DND-41 (cell line): ENCODE measurements around the gene CCR6.

ENCODE experiments used
- ATAC-seq: fragments of 200-7000 bp; cut with Tn5 transposase; 3 replicates; pipeline ENCODE4 v1.9.1; 2021; ENCODE audit warnings: low read depth; ENCODE audit not compliant: insufficient read depth
- DNase-seq: peaks from one replicate; pipeline ENCODE4 v3.0.0-alpha.2; 2020
- H2AFZ ChIP-seq: 2 replicates; pipeline ENCODE4 v1.6.0; 2012; ENCODE audit warnings: low read depth, low read length
- H3K27ac ChIP-seq: 2 replicates; pipeline ENCODE4 v1.5.1; 2012; ENCODE audit warnings: low read length, inconsistent platforms
- H3K27me3 ChIP-seq: fragments of 200-600 bp; sonication (generic); 2 replicates; pipeline ENCODE4 v1.6.0; 2012; ENCODE audit warnings: low read length, mild to moderate bottlenecking, inconsistent platforms; ENCODE audit not compliant: insufficient read depth, poor library complexity
- H3K36me3 ChIP-seq: 2 replicates; pipeline ENCODE4 v1.5.1; 2012; ENCODE audit warnings: low read length, inconsistent platforms; ENCODE audit not compliant: insufficient read depth
- H3K4me1 ChIP-seq: 2 replicates; pipeline ENCODE4 v1.5.1; 2012; ENCODE audit warnings: mild to moderate bottlenecking, low read length; ENCODE audit not compliant: insufficient read depth
- H3K4me2 ChIP-seq: 2 replicates; pipeline ENCODE4 v1.6.0; 2012; ENCODE audit warnings: mild to moderate bottlenecking, moderate library complexity, low read length, inconsistent platforms; ENCODE audit not compliant: insufficient read depth
- H3K4me3 ChIP-seq, 2 experiments: fragments of 200-600 bp in 1 of 2; shearing (Covaris generic) in 1 of 2; 2 replicates each; pipeline ENCODE4 v1.5.1; 2012 to 2016; ENCODE audit warnings: inconsistent platforms in 2 of 2, low read length in 2 of 2, mild to moderate bottlenecking in 2 of 2, low read depth in 1 of 2, moderate library complexity in 1 of 2
- H3K79me2 ChIP-seq: 2 replicates; pipeline ENCODE4 v1.6.0; 2012; ENCODE audit warnings: low read length, inconsistent platforms; ENCODE audit not compliant: insufficient read depth
- H3K9ac ChIP-seq: 2 replicates; pipeline ENCODE4 v1.6.0; 2012; ENCODE audit warnings: low read depth, mild to moderate bottlenecking, inconsistent platforms, low read length, moderate library complexity
- H3K9me3 ChIP-seq: 2 replicates; pipeline ENCODE4 v1.5.1; 2012; ENCODE audit warnings: low read length, moderate library complexity, mild to moderate bottlenecking, inconsistent platforms; ENCODE audit not compliant: insufficient read depth, severe bottlenecking
- H4K20me1 ChIP-seq: 2 replicates; pipeline ENCODE4 v1.6.0; 2012; ENCODE audit warnings: low read length; ENCODE audit not compliant: insufficient read depth
- EZH2 ChIP-seq: IDR thresholded peaks from 3 replicates; pipeline ENCODE4 v1.6.1; 2012; ENCODE audit warnings: borderline replicate concordance, low read depth, mild to moderate bottlenecking, moderate library complexity, low read length, inconsistent platforms; ENCODE audit not compliant: severe bottlenecking
- TF ChIP-seq, protein P1 (sequence below): IDR thresholded peaks from 2 replicates; pipeline ENCODE4 v1.5.1; 2012; ENCODE audit warnings: borderline replicate concordance, low read length, moderate library complexity, mild to moderate bottlenecking; ENCODE audit not compliant: poor library complexity, severe bottlenecking; ENCODE audit errors: extremely low read depth

Gene CCR6

DNA sequence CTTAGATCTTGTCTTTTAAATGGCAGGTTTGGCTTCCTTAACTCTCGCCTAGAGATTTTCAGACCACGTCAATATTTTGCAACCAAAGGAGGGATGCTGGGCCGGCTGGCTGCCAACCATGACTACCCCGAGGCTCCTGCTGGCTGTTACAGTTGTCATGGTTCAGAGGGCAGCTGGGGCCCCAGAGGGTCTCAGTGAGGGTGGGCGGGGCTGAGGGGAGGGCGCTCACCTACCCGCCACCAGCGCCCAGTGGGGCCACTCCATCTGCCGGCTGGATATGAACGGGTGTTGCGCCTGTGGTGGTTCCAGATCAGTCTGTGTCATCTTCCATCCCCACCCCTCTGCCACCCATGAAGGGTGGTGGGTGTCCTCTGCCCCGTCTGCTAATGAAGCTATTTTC lies 22.6 kb downstream of the CCR6 start:
- H3K4me1 ChIP-seq, result no peaks in the 10 kb centered on the region
- H4K20me1 ChIP-seq, result no peaks in the 10 kb centered on the region
- ATAC-seq, result no peak
- H2AFZ ChIP-seq, result no peak overlapping the region
- H3K4me3 ChIP-seq, result no peak overlapping the region
- no peak overlapping the region for H3K27ac ChIP-seq
- H3K27me3 ChIP-seq, result no peaks in the 10 kb centered on the region
- TF ChIP-seq, protein P1, sequence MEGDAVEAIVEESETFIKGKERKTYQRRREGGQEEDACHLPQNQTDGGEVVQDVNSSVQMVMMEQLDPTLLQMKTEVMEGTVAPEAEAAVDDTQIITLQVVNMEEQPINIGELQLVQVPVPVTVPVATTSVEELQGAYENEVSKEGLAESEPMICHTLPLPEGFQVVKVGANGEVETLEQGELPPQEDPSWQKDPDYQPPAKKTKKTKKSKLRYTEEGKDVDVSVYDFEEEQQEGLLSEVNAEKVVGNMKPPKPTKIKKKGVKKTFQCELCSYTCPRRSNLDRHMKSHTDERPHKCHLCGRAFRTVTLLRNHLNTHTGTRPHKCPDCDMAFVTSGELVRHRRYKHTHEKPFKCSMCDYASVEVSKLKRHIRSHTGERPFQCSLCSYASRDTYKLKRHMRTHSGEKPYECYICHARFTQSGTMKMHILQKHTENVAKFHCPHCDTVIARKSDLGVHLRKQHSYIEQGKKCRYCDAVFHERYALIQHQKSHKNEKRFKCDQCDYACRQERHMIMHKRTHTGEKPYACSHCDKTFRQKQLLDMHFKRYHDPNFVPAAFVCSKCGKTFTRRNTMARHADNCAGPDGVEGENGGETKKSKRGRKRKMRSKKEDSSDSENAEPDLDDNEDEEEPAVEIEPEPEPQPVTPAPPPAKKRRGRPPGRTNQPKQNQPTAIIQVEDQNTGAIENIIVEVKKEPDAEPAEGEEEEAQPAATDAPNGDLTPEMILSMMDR, result no peak
- no peak for TF ChIP-seq EZH2
- H3K4me2 ChIP-seq, result no peak overlapping the region
- no peaks in the 10 kb centered on the region for H3K79me2 ChIP-seq
- DNase-seq, result no peak
- no peaks in the 10 kb centered on the region for H3K9me3 ChIP-seq
- no peak overlapping the region for H3K9ac ChIP-seq
- H3K36me3 ChIP-seq, result no peaks in the 10 kb centered on the region

DNA sequence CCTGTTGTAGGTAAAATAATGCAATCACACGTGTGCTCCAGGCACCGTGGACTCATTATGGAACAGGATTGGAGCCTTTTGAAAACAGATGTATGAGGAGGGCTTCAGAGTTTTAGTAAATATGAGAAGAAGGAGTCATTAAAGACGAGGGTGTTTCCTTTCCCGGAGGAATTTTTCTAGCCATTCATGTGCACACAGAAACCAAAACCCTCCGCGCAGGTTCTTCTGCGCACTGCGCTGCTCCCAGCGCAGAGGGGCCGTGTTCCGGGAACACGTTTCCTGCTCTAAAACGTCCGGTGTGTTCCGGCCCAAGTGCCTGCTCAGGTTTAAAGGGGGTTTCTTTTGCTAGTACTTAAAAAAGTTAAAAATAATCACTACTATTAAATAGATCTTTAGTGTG lies 23.2 kb downstream of the CCR6 start:
- Histone ChIP-seq H3K4me2 (no peak overlapping the region), H3K9ac (no peak overlapping the region), H3K4me3 (no peak overlapping the region), H3K79me2 (no peaks in the 10 kb centered on the region), H3K4me1 (no peaks in the 10 kb centered on the region), H3K27me3 (no peaks in the 10 kb centered on the region), H3K27ac (no peak overlapping the region), H4K20me1 (no peaks in the 10 kb centered on the region), H2AFZ (no peak overlapping the region), H3K36me3 (no peaks in the 10 kb centered on the region), H3K9me3 (no peaks in the 10 kb centered on the region)
- DNase-seq (no peak), ATAC-seq (no peak)
- TF ChIP-seq, protein P1, result no peak
- no peak for TF ChIP-seq EZH2

DNA sequence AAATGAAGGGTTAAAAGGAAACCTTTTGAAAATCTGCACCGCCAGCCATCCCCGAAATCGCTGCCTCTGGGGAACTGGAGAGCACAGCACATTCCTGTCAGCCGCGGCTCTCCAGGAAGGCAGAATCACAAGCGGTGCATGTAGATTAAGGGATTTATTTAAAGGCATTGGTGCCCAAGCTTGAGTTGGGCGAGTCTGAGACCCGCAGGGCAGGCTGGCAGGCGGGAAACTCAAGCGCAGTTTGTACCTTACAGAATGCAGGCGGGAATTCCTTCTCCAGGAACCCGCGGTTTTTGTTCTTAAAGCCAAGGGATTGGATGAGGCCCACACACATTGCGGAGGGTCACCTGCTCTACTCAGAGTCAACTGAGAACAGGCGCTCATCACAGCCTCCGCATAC lies 24.1 kb downstream of the CCR6 start:
- no peak for DNase-seq
- Histone ChIP-seq H3K9me3 (no peaks in the 10 kb centered on the region), H3K79me2 (no peaks in the 10 kb centered on the region), H2AFZ (no peak overlapping the region), H3K36me3 (no peaks in the 10 kb centered on the region), H3K4me1 (no peaks in the 10 kb centered on the region), H3K4me2 (no peak overlapping the region), H3K9ac (no peak overlapping the region), H3K27ac (no peak overlapping the region), H4K20me1 (no peaks in the 10 kb centered on the region), H3K27me3 (no peaks in the 10 kb centered on the region), H3K4me3 (no peak overlapping the region)
- no peak for TF ChIP-seq EZH2
- TF ChIP-seq, protein P1, result no peak
- no peak for ATAC-seq

DNA sequence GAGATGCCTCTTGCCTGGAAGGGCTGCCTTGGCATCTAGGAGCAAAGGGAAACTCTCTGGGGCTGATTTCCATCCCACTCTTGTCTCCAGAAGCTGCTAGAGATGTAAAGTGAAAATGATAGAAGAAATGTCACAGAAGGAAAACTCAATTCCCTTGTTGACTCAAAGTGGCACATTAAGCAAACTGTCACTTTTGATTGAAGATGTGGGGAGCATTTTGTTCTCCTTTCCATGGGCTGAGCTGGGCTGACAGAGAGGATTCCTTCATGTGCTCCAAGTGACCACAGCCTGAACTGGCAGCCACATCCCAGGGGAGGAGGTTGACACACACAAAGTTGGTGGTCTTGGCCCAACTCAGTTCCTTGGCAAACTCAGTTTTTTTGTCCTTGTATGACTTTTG lies 25.1 kb downstream of the CCR6 start:
- no peak overlapping the region for H3K9ac ChIP-seq
- H3K79me2 ChIP-seq, result no peaks in the 10 kb centered on the region
- H2AFZ ChIP-seq, result no peak overlapping the region
- no peak overlapping the region for H3K4me3 ChIP-seq
- no peaks in the 10 kb centered on the region for H4K20me1 ChIP-seq
- no peaks in the 10 kb centered on the region for H3K36me3 ChIP-seq
- H3K4me2 ChIP-seq, result no peak overlapping the region
- DNase-seq, result no peak
- TF ChIP-seq, protein P1, result no peak
- TF ChIP-seq EZH2, result no peak
- peaks cover 2% of the 10 kb centered on the region for H3K27me3 ChIP-seq
- no peaks in the 10 kb centered on the region for H3K9me3 ChIP-seq
- H3K27ac ChIP-seq, result no peak overlapping the region
- H3K4me1 ChIP-seq, result no peaks in the 10 kb centered on the region
- ATAC-seq, result no peak
